T-cell (primary cell): ENCODE measurements around the gene KRT6B. TPM values are rescaled to one million over a fixed set of nuclear protein-coding genes. Genes with fewer than 3 reads are reported as not detected.
"Not testable (repeated sequence)": the region's sequence is repeated elsewhere in the genome, so short reads cannot be mapped to it uniquely, and the experiment has no call there.

ENCODE experiments used
- ATAC-seq, 4 experiments: fragments of 200-7000 bp in 3 of 4; fragments of 150-1000 bp in 1 of 4; cut with Tn5 transposase; replicated peaks in 1 of 4; 1 replicate in 3 of 4; 2 replicates in 1 of 4; pipeline ENCODE4 v1.10.0; 2021; ENCODE audit warnings: moderate library complexity in 3 of 4, mild to moderate bottlenecking in 2 of 4, moderate number of reproducible peaks in 1 of 4
- CTCF ChIA-PET, 2 donors: fragments of 300-600 bp; sonication (Branson Sonifier 250); formaldehyde crosslinking; loops; one replicate each; lab custom pipeline; 2022; ENCODE audit warnings: antibody characterized with exemption in 2 of 2; lab: Charles Lee
- POLR2A ChIA-PET, 2 donors: fragments of 300-600 bp; sonication (Branson Sonifier 250); formaldehyde crosslinking; loops; one replicate each; lab custom pipeline; 2022; ENCODE audit warnings: antibody characterized with exemption in 2 of 2; lab: Charles Lee
- DNase-seq, 35 experiments: peaks; one replicate each; pipeline versions ENCODE4 v3.0.0 to v3.0.0-alpha.2; 2013 to 2023
- H3K27ac ChIP-seq: one replicate; pipeline ENCODE4 v1.5.1; 2013; ENCODE audit warnings: low read length
- H3K27me3 ChIP-seq, 2 experiments: replicated peaks in 1 of 2; 1 replicate in 1 of 2; 2 replicates in 1 of 2; pipeline versions ENCODE4 v1.6.1 to v1.7.0; 2013; ENCODE audit warnings: low read length in 1 of 2, mixed read lengths in 1 of 2; ENCODE audit not compliant: control insufficient read depth in 2 of 2, insufficient read depth in 2 of 2; ENCODE audit errors: extremely low read depth in 1 of 2
- H3K36me3 ChIP-seq, 2 donors: 1 replicate in 1 of 2; 2 replicates in 1 of 2; pipeline versions ENCODE4 v1.6.1 to v1.7.0; 2013; ENCODE audit warnings: low read length in 1 of 2; ENCODE audit not compliant: control insufficient read depth in 2 of 2, insufficient read depth in 1 of 2; ENCODE audit errors: extremely low read depth in 1 of 2
- H3K4me1 ChIP-seq, 2 experiments: 1 replicate in 1 of 2; 2 replicates in 1 of 2; pipeline versions ENCODE4 v1.6.1 to v1.7.0; 2013; ENCODE audit warnings: low read length in 2 of 2, mixed read lengths in 1 of 2; ENCODE audit not compliant: insufficient read depth in 2 of 2, control insufficient read depth in 1 of 2; ENCODE audit errors: extremely low read depth in 1 of 2
- H3K4me3 ChIP-seq, 2 donors: 1 replicate in 1 of 2; 2 replicates in 1 of 2; pipeline versions ENCODE4 v1.5.1 to v1.7.0; 2013; ENCODE audit warnings: mild to moderate bottlenecking in 2 of 2, low read length in 1 of 2, moderate library complexity in 1 of 2; ENCODE audit not compliant: control insufficient read depth in 1 of 2; ENCODE audit errors: extremely low read depth in 1 of 2
- H3K9me3 ChIP-seq: 2 replicates; pipeline ENCODE4 v1.7.0; 2013
- H3K27ac Mint-ChIP-seq, 2 donors: one replicate each; pipeline ENCODE4 v1.8.0; 2020 to 2021; ENCODE audit warnings: mild to moderate bottlenecking in 2 of 2, mixed read lengths in 2 of 2
- H3K27me3 Mint-ChIP-seq, 2 donors: one replicate each; pipeline ENCODE4 v1.8.0; 2021 to 2022; ENCODE audit warnings: mixed read lengths in 2 of 2
- H3K36me3 Mint-ChIP-seq: one replicate; pipeline ENCODE4 v1.8.0; 2021; ENCODE audit warnings: mixed read lengths
- H3K4me1 Mint-ChIP-seq, 3 donors: one replicate each; pipeline ENCODE4 v1.8.0; 2020 to 2022; ENCODE audit warnings: mixed read lengths in 3 of 3, mild to moderate bottlenecking in 1 of 3
- H3K4me3 Mint-ChIP-seq, 3 donors: one replicate each; pipeline ENCODE4 v1.8.0; 2020 to 2022; ENCODE audit warnings: mild to moderate bottlenecking in 3 of 3, mixed read lengths in 3 of 3, moderate library complexity in 3 of 3
- H3K9me3 Mint-ChIP-seq, 3 donors: one replicate each; pipeline ENCODE4 v1.8.0; 2020 to 2022; ENCODE audit warnings: mixed read lengths in 3 of 3
- WGBS: methylation state at CpG from one replicate; pipeline ENCODE4 v1.1.5; 2013; ENCODE audit warnings: missing lambda C conversion rate; ENCODE audit not compliant: insufficient coverage; 5-methylcytosine and 5-hydroxymethylcytosine counted together
- total RNA-seq, 35 experiments: library from RNA in 6 of 35; stranded (reverse) in 6 of 35; fragments of 120-200 nt in 1 of 35; gene quantifications; one replicate each; pipeline versions ENCODE4 v1.2.1 to v1.2.4 and lab custom pipeline; 2013 to 2026

KRT6B gene
- not detected for total RNA-seq
- not detected for total RNA-seq (2013)
- 0 to 0.08 (median 0) reads per million in 29 experiments for total RNA-seq (lab: John Stamatoyannopoulos, UW)

- Mint-ChIP-seq H3K27ac (no peak within 1 kb of the TSS), H3K9me3 (no peaks in the 10 kb centered on the region), H3K4me1 (peaks cover 0 to 14% (median 7%) of the 10 kb centered on the region in 3 donors), H3K36me3 (no peaks in the 10 kb centered on the region), H3K4me3 (no peak within 1 kb of the TSS), H3K27me3 (peaks cover 1 to 7% of the 10 kb centered on the region in 2 donors)
- ATAC-seq (no peak), DNase-seq (no peak)
- no peaks in the 10 kb centered on the region for H3K9me3 ChIP-seq
- ChIA-PET POLR2A (no interaction called here), CTCF (no interaction called here)
- no peak within 1 kb of the TSS for H3K27ac ChIP-seq
- peaks cover 0 to 3% of the 10 kb centered on the region in 2 experiments for H3K27me3 ChIP-seq
- H3K36me3 ChIP-seq = no peaks in the 10 kb centered on the region
- H3K4me1 ChIP-seq = peaks cover 0 to 4% of the 10 kb centered on the region in 2 experiments
- no peak within 1 kb of the TSS for H3K4me3 ChIP-seq
- 63% methylated on average over 1 of the region's 6 CpGs for WGBS
These were observed at the start of gene KRT6B for GRCh38 chr12:52452101-52452500. Gene KRT6B, minus strand, starts transcription at chr12:52452146. Its CDS starts 68 bp downstream, at chr12:52452078.

- H3K4me1 ChIP-seq = no peaks in the 10 kb centered on the region
- no peaks in the 10 kb centered on the region for H3K36me3 ChIP-seq
- ChIA-PET POLR2A (no interaction called here), CTCF (no interaction called here)
- H3K9me3 ChIP-seq = no peaks in the 10 kb centered on the region
- no peak overlapping the region for H3K27ac Mint-ChIP-seq
- ATAC-seq (no peak), DNase-seq (no peak)
- no peaks in the 10 kb centered on the region for H3K4me1 Mint-ChIP-seq
- 91% methylated on average over 4 of the region's 7 CpGs for WGBS
- no peak overlapping the region for H3K27ac ChIP-seq
- H3K27me3 Mint-ChIP-seq = peaks cover 18 to 37% of the 10 kb centered on the region in 2 donors
- H3K4me3 ChIP-seq = no peak overlapping the region
- no peak overlapping the region for H3K4me3 Mint-ChIP-seq
- H3K36me3 Mint-ChIP-seq = no peaks in the 10 kb centered on the region
- peaks cover 2 to 6% of the 10 kb centered on the region in 2 experiments for H3K27me3 ChIP-seq
- H3K9me3 Mint-ChIP-seq = peaks cover 0 to 2% (median 0%) of the 10 kb centered on the region in 3 donors
These were observed 49.5 kb upstream of the KRT6B start for GRCh38 chr12:52501490-52501889.

- H3K27ac ChIP-seq, H3K27me3 ChIP-seq, H3K4me3 Mint-ChIP-seq, POLR2A ChIA-PET, H3K36me3 Mint-ChIP-seq, H3K9me3 ChIP-seq, H3K4me1 Mint-ChIP-seq, ATAC-seq, H3K4me1 ChIP-seq, H3K27ac Mint-ChIP-seq, DNase-seq, H3K9me3 Mint-ChIP-seq, H3K36me3 ChIP-seq, H3K4me3 ChIP-seq: not testable (repeated sequence)
- CTCF ChIA-PET = interaction anchor here in 1 of 2 donors (0.8 kb wide), 1 partner anchor 671 kb away, joined by 3 read pairs; no protein-coding TSS in a partner anchor
- WGBS = 77% methylated on average over 6 of the region's 6 CpGs
- peaks cover 10 to 28% of the 10 kb centered on the region in 2 donors for H3K27me3 Mint-ChIP-seq
These were observed 48.6 kb upstream of the KRT6B start for GRCh38 chr12:52500574-52500973.

GRCh38 chr12:52499806-52500560 lies 48.0 kb upstream of the KRT6B start:
- Histone ChIP-seq H3K4me3 (no peak overlapping the region), H3K4me1 (no peaks in the 10 kb centered on the region), H3K9me3 (no peaks in the 10 kb centered on the region), H3K36me3 (no peaks in the 10 kb centered on the region), H3K27me3 (peaks cover 0 to 6% of the 10 kb centered on the region in 2 experiments), H3K27ac (no peak overlapping the region)
- H3K4me1 Mint-ChIP-seq = peaks cover 0 to 4% (median 1%) of the 10 kb centered on the region in 3 donors
- DNase-seq (no peak), ATAC-seq (no peak)
- ChIA-PET POLR2A (no interaction called here), CTCF (interaction anchor here in 1 of 2 donors (0.8 kb wide), 1 partner anchor 670 kb away, joined by 3 read pairs; no protein-coding TSS in a partner anchor)
- 60% methylated on average over 2 of the region's 5 CpGs for WGBS
- H3K36me3 Mint-ChIP-seq = no peaks in the 10 kb centered on the region
- no peak overlapping the region for H3K27ac Mint-ChIP-seq
- H3K27me3 Mint-ChIP-seq = peaks cover 10 to 22% of the 10 kb centered on the region in 2 donors
- H3K9me3 Mint-ChIP-seq = peaks cover 0 to 2% (median 0%) of the 10 kb centered on the region in 3 donors
- H3K4me3 Mint-ChIP-seq = no peak overlapping the region

- H3K4me1 Mint-ChIP-seq = peaks cover 0 to 4% (median 1%) of the 10 kb centered on the region in 3 donors
- POLR2A ChIA-PET = interaction anchor here in 1 of 2 donors (0.6 kb wide), 1 partner anchor 269 kb away, joined by 3 read pairs; no protein-coding TSS in a partner anchor
- WGBS = no CpG with 5 or more reads among the region's 1 CpG
- Histone ChIP-seq H3K27me3 (peaks cover 0 to 6% of the 10 kb centered on the region in 2 experiments), H3K27ac (no peak overlapping the region), H3K9me3 (no peaks in the 10 kb centered on the region), H3K36me3 (no peaks in the 10 kb centered on the region), H3K4me3 (no peak overlapping the region), H3K4me1 (no peaks in the 10 kb centered on the region)
- H3K27ac Mint-ChIP-seq = no peak overlapping the region
- CTCF ChIA-PET = no interaction called here
- H3K27me3 Mint-ChIP-seq = peaks cover 10 to 25% of the 10 kb centered on the region in 2 donors
- H3K4me3 Mint-ChIP-seq = no peak overlapping the region
- no peaks in the 10 kb centered on the region for H3K36me3 Mint-ChIP-seq
- DNase-seq = no peak
- peaks cover 0 to 2% (median 0%) of the 10 kb centered on the region in 3 donors for H3K9me3 Mint-ChIP-seq
- ATAC-seq = no peak
These were observed 47.0 kb upstream of the KRT6B start for GRCh38 chr12:52498946-52499345.

DNA sequence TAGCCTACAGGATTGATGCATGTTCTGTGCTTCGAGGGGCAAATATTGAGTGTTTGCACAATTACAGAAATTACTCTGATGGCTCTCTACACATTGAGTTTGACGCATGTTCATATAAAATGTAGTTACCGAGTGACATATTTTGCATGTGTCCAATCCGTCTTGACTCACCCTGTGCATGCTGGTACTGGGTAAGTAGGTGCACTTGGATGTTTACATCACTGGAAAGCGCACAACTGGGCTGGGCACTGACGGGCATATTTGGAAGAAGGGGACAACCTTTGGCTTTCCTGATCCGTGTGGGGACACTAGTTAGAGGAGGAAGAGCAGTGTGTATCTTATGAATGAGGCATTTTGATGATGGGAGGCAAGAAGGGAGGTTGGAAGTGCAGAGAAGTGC lies 46.0 kb upstream of the KRT6B start:
- no peak overlapping the region for H3K4me3 Mint-ChIP-seq
- no peak overlapping the region for H3K4me3 ChIP-seq
- H3K27ac ChIP-seq = no peak overlapping the region
- no peaks in the 10 kb centered on the region for H3K9me3 ChIP-seq
- H3K4me1 Mint-ChIP-seq = peaks cover 0 to 4% (median 1%) of the 10 kb centered on the region in 3 donors
- no peaks in the 10 kb centered on the region for H3K4me1 ChIP-seq
- no peaks in the 10 kb centered on the region for H3K36me3 ChIP-seq
- ChIA-PET CTCF (no interaction called here), POLR2A (no interaction called here)
- H3K9me3 Mint-ChIP-seq = peaks cover 0 to 2% (median 0%) of the 10 kb centered on the region in 3 donors
- peaks cover 0 to 9% of the 10 kb centered on the region in 2 experiments for H3K27me3 ChIP-seq
- no peaks in the 10 kb centered on the region for H3K36me3 Mint-ChIP-seq
- WGBS = 87% methylated on average over 7 of the region's 7 CpGs
- ATAC-seq (no peak), DNase-seq (no peak)
- H3K27ac Mint-ChIP-seq = no peak overlapping the region
- peaks cover 16 to 26% of the 10 kb centered on the region in 2 donors for H3K27me3 Mint-ChIP-seq
